Measurements from ENCODE around the gene CASZ1.

CASZ1 gene

GRCh38 chr1:10635085-10635896 lies 161.2 kb downstream of the CASZ1 start:
- no peak for DNase-seq

DNA sequence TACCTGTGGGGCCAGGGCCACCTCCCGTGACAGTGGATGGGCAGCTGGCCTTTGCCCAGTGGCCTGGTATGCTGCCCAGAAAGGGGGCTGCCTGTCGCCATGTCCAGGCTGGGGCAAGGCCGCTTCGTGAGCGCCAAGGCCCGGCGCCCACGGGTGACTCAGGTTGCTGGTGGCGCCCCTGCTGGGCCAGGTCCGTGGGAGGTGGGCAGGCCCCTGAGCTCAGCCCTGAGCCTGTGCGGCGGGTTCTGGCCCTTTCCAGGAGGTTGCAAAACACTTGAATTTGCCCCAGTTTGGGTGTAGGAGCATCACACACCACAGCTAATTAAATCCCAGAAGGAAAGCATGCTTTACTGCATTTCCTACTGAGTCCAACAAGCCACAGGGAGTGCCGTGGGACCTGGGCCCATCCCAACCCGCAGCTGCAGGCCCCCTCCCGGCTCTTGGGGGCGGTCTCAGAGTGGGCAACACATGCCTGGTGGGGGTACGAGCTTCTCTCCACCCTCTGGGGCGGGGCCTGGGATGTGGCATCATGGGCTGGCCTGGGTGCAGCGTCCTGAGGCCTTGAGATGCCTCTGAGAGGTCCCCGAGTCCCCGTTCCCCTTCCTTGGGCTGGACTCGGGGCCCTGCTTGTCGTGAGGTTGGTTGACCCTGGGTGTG lies 161.9 kb downstream of the CASZ1 start:
- no peak for DNase-seq

- DNase-seq = no peak
Measured at GRCh38 chr1:10634075-10634427, 162.4 kb downstream of the CASZ1 start.

- DNase-seq = no peak
Measured at GRCh38 chr1:10633416-10633815, 163.0 kb downstream of the CASZ1 start.

DNA sequence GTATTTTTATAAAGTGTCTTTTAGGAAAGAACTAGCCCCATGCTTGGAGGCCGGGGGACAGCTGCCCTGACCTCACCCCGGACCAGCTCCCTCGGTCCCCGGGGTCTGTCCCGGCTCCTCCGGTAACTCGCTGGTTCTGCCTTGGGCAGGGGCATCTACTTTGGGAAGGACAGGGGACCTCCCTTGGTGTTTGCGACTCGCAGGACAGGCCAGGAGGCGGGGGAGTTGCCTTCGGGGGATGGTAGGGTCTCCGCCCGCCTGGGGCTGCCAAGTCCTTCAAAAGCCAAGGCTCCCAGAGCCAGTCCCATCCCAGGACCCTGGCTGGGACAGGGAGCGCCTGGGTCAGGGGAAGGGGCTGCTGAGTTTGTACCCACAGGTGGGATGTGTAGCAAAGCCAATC lies 163.8 kb downstream of the CASZ1 start:
- DNase-seq = no peak

GRCh38 chr1:10631811-10632593 lies 164.4 kb downstream of the CASZ1 start:
- no peak for DNase-seq

- no peak for DNase-seq
Measured at GRCh38 chr1:10631121-10631810, 165.2 kb downstream of the CASZ1 start.

GRCh38 chr1:10630661-10631120 lies 165.8 kb downstream of the CASZ1 start:
- DNase-seq = no peak

GRCh38 chr1:10629816-10630571 lies 166.5 kb downstream of the CASZ1 start:
- DNase-seq = no peak

DNA sequence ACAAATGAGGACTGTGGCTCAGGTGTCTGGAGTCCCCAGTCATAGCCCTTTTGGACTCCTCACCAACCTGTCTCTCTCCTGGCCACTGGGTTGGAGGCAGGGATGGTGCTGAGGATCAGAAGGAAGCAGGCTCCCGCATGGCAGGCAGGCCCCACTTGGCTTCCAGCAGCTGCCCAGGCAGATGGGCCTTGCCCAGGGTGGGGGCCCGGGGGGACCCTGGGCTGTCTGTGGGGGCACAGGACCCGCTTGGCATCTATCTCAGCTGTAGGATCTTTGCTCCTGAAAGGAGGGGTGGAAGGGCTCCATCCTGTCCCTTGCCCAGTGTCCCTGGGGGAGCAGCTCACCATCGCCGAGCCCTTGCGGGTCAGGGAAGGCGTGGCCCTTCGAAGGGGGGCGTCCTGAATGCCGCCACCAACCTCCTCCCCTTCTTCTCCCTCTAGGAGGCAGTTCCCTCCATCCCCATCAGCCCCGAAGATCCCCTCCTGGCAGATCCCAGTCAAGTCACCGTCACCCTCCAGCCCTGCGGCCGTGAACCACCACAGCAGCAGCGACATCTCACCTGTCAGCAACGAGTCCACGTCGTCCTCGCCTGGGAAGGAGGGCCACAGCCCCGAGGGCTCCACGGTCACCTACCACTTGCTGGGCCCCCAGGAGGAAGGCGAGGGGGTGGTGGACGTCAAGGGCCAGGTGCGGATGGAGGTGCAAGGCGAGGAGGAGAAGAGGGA lies 167.2 kb downstream of the CASZ1 start:
- DNase-seq = no peak

GRCh38 chr1:10628685-10629084 lies 167.8 kb downstream of the CASZ1 start:
- DNase-seq = no peak

GRCh38 chr1:10626791-10627410 lies 169.5 kb downstream of the CASZ1 start:
- DNase-seq = no peak

- no peak for DNase-seq
Measured at GRCh38 chr1:10626131-10626731, 170.2 kb downstream of the CASZ1 start.

- no peak for DNase-seq
Measured at GRCh38 chr1:10625554-10625953, 170.9 kb downstream of the CASZ1 start.

- DNase-seq = no peak
Measured at GRCh38 chr1:10625076-10625475, 171.4 kb downstream of the CASZ1 start.

DNA sequence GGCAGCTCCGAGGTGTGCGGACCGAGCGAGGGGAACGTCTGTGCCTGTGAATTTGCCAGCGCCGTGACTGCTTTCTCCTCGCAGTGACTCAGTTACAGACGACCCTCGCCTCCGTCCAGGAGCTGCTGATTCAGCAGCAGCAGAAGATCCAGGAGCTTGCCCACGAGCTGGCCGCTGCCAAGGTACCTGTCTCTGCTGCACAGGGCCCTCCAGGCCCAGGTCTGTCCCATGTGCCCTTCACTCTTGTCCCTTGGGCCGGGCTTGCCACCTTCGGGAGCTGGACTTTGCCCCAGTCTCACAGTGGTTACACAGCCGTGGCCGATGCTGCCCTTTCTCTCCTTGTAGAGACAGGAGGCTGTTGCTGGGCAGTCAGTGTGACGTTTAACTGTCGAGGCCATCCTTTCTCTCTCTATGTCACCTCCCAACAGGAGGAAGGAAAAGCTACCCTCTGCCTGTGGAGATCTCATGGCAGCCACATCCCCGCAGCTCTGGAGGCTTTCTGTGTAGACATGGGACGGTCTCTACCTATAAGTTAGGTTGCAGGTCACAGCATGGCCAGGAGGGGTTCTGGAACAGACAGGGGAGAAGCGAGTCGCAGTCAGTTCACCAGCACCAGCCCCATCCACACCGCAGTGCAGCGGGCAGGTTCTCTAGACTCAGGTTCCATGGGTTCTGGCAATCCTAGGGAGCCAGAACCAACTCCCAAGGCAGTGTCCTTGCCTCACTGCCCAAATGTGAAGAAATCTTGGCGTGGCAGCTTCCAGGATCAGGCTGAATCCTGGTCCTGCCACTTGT lies 172.0 kb downstream of the CASZ1 start:
- no peak for DNase-seq

GRCh38 chr1:10623686-10624145 lies 172.7 kb downstream of the CASZ1 start:
- DNase-seq = no peak

GRCh38 chr1:10622910-10623685 lies 173.3 kb downstream of the CASZ1 start:
- DNase-seq = no peak

GRCh38 chr1:10621906-10622305 lies 174.5 kb downstream of the CASZ1 start:
- no peak for DNase-seq
